IMR-90 (cell line): ENCODE measurements around the gene FLT4. TPM values are rescaled to one million over a fixed set of nuclear protein-coding genes. Genes with fewer than 3 reads are reported as not detected.

Source experiments
- ATAC-seq: fragments of 200-7000 bp; cut with Tn5 transposase; 2 replicates; pipeline ENCODE4 v1.9.1; 2020; ENCODE audit warnings: low read depth, mild to moderate bottlenecking, moderate library complexity
- BruUV-seq: library from RNA; stranded (reverse); fragments of 400-500 nt; replicated peaks from 2 replicates; lab custom pipeline; 2021; lab: Mats Ljungman, UMichigan
- CTCF ChIA-PET: fragments of 300-600 bp; formaldehyde crosslinking; extraction: SDS; loops from one replicate; lab custom pipeline; 2021; ENCODE audit warnings: antibody characterized with exemption; lab: Yijun Ruan, JAX
- POLR2A ChIA-PET: fragments of 300-600 bp; sonication (Branson Sonifier 250); formaldehyde crosslinking; loops from one replicate; lab custom pipeline; 2022; ENCODE audit warnings: antibody characterized with exemption; ENCODE audit not compliant: unreplicated experiment; lab: Charles Lee
- DNase-seq: peaks from one replicate; pipeline ENCODE4 v3.0.0; 2013
- H2AFZ ChIP-seq: replicated peaks from 2 replicates; pipeline ENCODE3; 2013; ENCODE audit warnings: low read length, mild to moderate bottlenecking; ENCODE audit not compliant: poor library complexity
- H2AK5ac ChIP-seq: 2 replicates; pipeline ENCODE4 v1.6.1; 2013; ENCODE audit warnings: low read depth, low read length, inconsistent platforms
- H2AK9ac ChIP-seq: replicated peaks from 2 replicates; pipeline ENCODE3; 2013; ENCODE audit warnings: mild to moderate bottlenecking, low read depth, low read length, moderate library complexity; ENCODE audit not compliant: poor library complexity
- H2BK120ac ChIP-seq: 2 replicates; pipeline ENCODE4 v1.6.1; 2013; ENCODE audit warnings: low read depth, low read length, inconsistent platforms
- H2BK15ac ChIP-seq: 3 replicates; pipeline ENCODE4 v1.6.1; 2013; ENCODE audit warnings: low read depth, low read length, inconsistent platforms
- H2BK20ac ChIP-seq: 2 replicates; pipeline ENCODE4 v1.6.1; 2013; ENCODE audit warnings: low read depth, mild to moderate bottlenecking, inconsistent platforms, low read length, moderate library complexity
- H2BK5ac ChIP-seq: 2 replicates; pipeline ENCODE4 v1.6.1; 2013; ENCODE audit warnings: mild to moderate bottlenecking, low read depth, low read length, inconsistent platforms; ENCODE audit not compliant: poor library complexity, severe bottlenecking
- H3K14ac ChIP-seq: replicated peaks from 2 replicates; pipeline ENCODE4 v1.6.1; 2013; ENCODE audit warnings: low read depth, low read length, inconsistent platforms
- H3K18ac ChIP-seq: 2 replicates; pipeline ENCODE4 v1.6.1; 2013; ENCODE audit warnings: low read depth, low read length, control low read depth
- H3K23ac ChIP-seq: 2 replicates; pipeline ENCODE4 v1.6.1; 2013; ENCODE audit warnings: low read depth, low read length, inconsistent platforms
- H3K27ac ChIP-seq: 2 replicates; pipeline ENCODE4 v1.5.1; 2013; ENCODE audit warnings: mild to moderate bottlenecking, control low read depth, low read length; ENCODE audit not compliant: insufficient read depth
- H3K27me3 ChIP-seq: 2 replicates; pipeline ENCODE4 v1.6.1; 2013; ENCODE audit warnings: low read length; ENCODE audit not compliant: control insufficient read depth, insufficient read depth
- H3K36me3 ChIP-seq: 2 replicates; pipeline ENCODE4 v1.6.1; 2013; ENCODE audit warnings: low read length, mixed read lengths; ENCODE audit not compliant: control insufficient read depth, insufficient read depth
- H3K4ac ChIP-seq: 2 replicates; pipeline ENCODE4 v1.6.1; 2013; ENCODE audit warnings: low read depth, low read length, inconsistent platforms
- H3K4me1 ChIP-seq: 2 replicates; pipeline ENCODE4 v1.6.1; 2013; ENCODE audit warnings: low read length, mixed read lengths; ENCODE audit not compliant: control insufficient read depth, insufficient read depth
- H3K4me2 ChIP-seq: 2 replicates; pipeline ENCODE4 v1.6.1; 2013; ENCODE audit warnings: low read depth, mild to moderate bottlenecking, control low read depth, low read length, moderate library complexity
- H3K4me3 ChIP-seq: 2 replicates; pipeline ENCODE4 v1.5.1; 2013; ENCODE audit warnings: low read depth, mild to moderate bottlenecking, control low read depth, low read length, moderate library complexity; ENCODE audit not compliant: insufficient read depth
- H3K56ac ChIP-seq: 2 replicates; pipeline ENCODE4 v1.6.1; 2013; ENCODE audit warnings: low read length, inconsistent platforms; ENCODE audit not compliant: insufficient read depth; ENCODE audit errors: extremely low read depth
- H3K79me1 ChIP-seq, 2 experiments: 2 replicates each; pipeline ENCODE4 v1.6.1; 2013; ENCODE audit warnings: low read length in 2 of 2, inconsistent platforms in 1 of 2, low read depth in 1 of 2
- H3K9ac ChIP-seq: 2 replicates; pipeline ENCODE4 v1.6.1; 2013; ENCODE audit warnings: low read depth, low read length, control low read depth
- H3K9me1 ChIP-seq: 2 replicates; pipeline ENCODE4 v1.6.1; 2013; ENCODE audit warnings: low read length, inconsistent platforms; ENCODE audit not compliant: insufficient read depth
- H3K9me3 ChIP-seq: 2 replicates; pipeline ENCODE4 v1.6.1; 2013; ENCODE audit warnings: low read length; ENCODE audit not compliant: control insufficient read depth, insufficient read depth
- H4K20me1 ChIP-seq: 2 replicates; pipeline ENCODE4 v1.6.1; 2013; ENCODE audit warnings: low read length, inconsistent platforms; ENCODE audit not compliant: insufficient read depth
- H4K5ac ChIP-seq: 2 replicates; pipeline ENCODE4 v1.6.1; 2013; ENCODE audit warnings: mild to moderate bottlenecking, low read depth, low read length, control low read depth
- H4K8ac ChIP-seq, 2 experiments: 2 replicates each; pipeline ENCODE4 v1.6.1; 2013; ENCODE audit warnings: low read depth in 2 of 2, low read length in 2 of 2, control low read depth in 1 of 2, inconsistent platforms in 1 of 2
- H4K91ac ChIP-seq: 2 replicates; pipeline ENCODE4 v1.6.1; 2013; ENCODE audit warnings: low read depth, low read length, inconsistent platforms; ENCODE audit not compliant: insufficient read depth
- BHLHE40 ChIP-seq: fragments of 150-350 bp; IDR thresholded peaks from 2 replicates; pipeline ENCODE4 v1.6.1; 2016; ENCODE audit warnings: mild to moderate bottlenecking, low read depth, low read length
- CEBPB ChIP-seq: IDR thresholded peaks from 2 replicates; pipeline ENCODE4 v1.6.1; 2012; ENCODE audit warnings: low read depth, low read length, improper control_type of control experiment
- CHD1 ChIP-seq: IDR thresholded peaks from 2 replicates; pipeline ENCODE4 v1.6.1; 2012; ENCODE audit warnings: low read depth, low read length, improper control_type of control experiment
- FOS ChIP-seq: fragments of 150-350 bp; IDR thresholded peaks from 2 replicates; pipeline ENCODE4 v1.6.1; 2016; ENCODE audit warnings: low read depth, low read length
- MXI1 ChIP-seq: IDR thresholded peaks from 2 replicates; pipeline ENCODE4 v1.6.1; 2012; ENCODE audit warnings: low read depth, mild to moderate bottlenecking, low read length, moderate library complexity, borderline replicate concordance
- NFE2L2 ChIP-seq: fragments of 150-350 bp; IDR thresholded peaks from 2 replicates; pipeline ENCODE4 v1.6.1; 2016; ENCODE audit warnings: low read depth, mild to moderate bottlenecking, low read length
- RAD21 ChIP-seq: IDR thresholded peaks from 2 replicates; pipeline ENCODE4 v1.6.1; 2012; ENCODE audit warnings: low read length, improper control_type of control experiment
- RCOR1 ChIP-seq: IDR thresholded peaks from 2 replicates; pipeline ENCODE4 v1.6.1; 2012; ENCODE audit warnings: mild to moderate bottlenecking, low read length, improper control_type of control experiment; ENCODE audit not compliant: insufficient replicate concordance
- SMC3 ChIP-seq: fragments of 150-350 bp; IDR thresholded peaks from 2 replicates; pipeline ENCODE4 v1.6.1; 2016; ENCODE audit warnings: low read depth, mild to moderate bottlenecking, antibody characterized with exemption, low read length, moderate library complexity
- WGBS, 2 experiments: methylation state at CpG; one replicate each; pipeline versions ENCODE4 v1.1.5 to v1.1.7; 2013; ENCODE audit warnings: missing lambda C conversion rate in 2 of 2; ENCODE audit not compliant: insufficient read length in 1 of 2; ENCODE audit errors: extremely low coverage in 2 of 2; 5-methylcytosine and 5-hydroxymethylcytosine counted together
- dilution Hi-C: fragments of 300-500 bp; cut with HindIII; formaldehyde crosslinking; loops from one replicate; pipeline ENCODE4 v1.14.3; 2018; ENCODE audit warnings: low sequenced_read_pairs; ENCODE audit not compliant: unreplicated experiment
- in situ Hi-C: fragments of 300-500 bp; cut with MboI; formaldehyde crosslinking; loops from 3 replicates; pipeline ENCODE4 v1.14.3; 2019; ENCODE audit warnings: low sequenced_read_pairs, inconsistent platforms, mixed read lengths
- intact Hi-C: fragments of 100-400 bp; cut with micrococcal nuclease; formaldehyde crosslinking; loops from 2 replicates; pipeline ENCODE4 v1.10.0; 2022
- polyA plus RNA-seq, 3 experiments: library from polyadenylated mRNA; depleted of rRNA; stranded (reverse); fragments of >200 nt; gene quantifications; 2 replicates each; pipeline ENCODE4 v1.2.3, GENCODE V29; 2012; ENCODE audit warnings: low replicate concordance in 1 of 3
- total RNA-seq: library from RNA; depleted of rRNA; stranded (reverse); fragments of >200 nt; gene quantifications from 2 replicates; pipeline ENCODE4 v1.2.3, GENCODE V29; 2012
- TF ChIP-seq, protein P1 (sequence below): fragments of 150-350 bp; IDR thresholded peaks from 2 replicates; pipeline ENCODE4 v1.6.1; 2017; ENCODE audit warnings: mild to moderate bottlenecking, antibody characterized with exemption, low read length, low read depth

Gene FLT4
- total and polyA plus RNA-seq, 2 of the 4 experiments (the other 2 are of a cell fraction), result under 0.01 to 0.07 TPM

DNA sequence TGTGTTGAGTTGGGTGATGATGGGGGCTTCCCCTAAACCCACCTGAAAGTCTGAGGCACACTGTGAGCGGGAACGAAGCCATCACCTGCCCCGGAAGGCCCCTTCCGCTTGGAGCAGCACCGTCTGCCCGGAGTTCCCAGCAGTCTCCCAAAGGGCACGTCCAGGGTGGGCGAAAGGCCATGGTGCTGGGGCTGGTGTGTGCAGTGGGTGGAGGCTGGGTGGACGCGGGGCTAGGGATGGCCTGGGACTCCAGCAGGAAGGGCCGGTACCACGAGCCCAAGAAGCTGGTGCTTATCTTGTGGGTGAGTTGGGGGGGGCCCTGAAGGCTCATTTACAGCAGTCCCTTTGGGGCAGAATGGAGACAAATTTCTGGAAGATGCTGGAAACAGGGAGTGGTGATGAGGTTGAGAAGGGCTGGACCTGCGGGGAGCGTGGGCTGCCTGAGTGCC lies 4.6 kb downstream of the FLT4 start:
- Histone ChIP-seq H3K14ac (no peak overlapping the region), H3K9ac (no peak overlapping the region), H2AK5ac (no peak overlapping the region), H3K27me3 (peaks cover 33% of the 10 kb centered on the region), H3K36me3 (no peaks in the 10 kb centered on the region), H2AK9ac (no peak overlapping the region), H2BK120ac (no peak overlapping the region), H3K27ac (no peak overlapping the region), H3K4ac (no peak overlapping the region), H4K20me1 (no peaks in the 10 kb centered on the region), H3K4me1 (no peaks in the 10 kb centered on the region), H3K4me2 (no peak overlapping the region), H2AFZ (no peak overlapping the region), H2BK20ac (no peak overlapping the region), H3K4me3 (no peak overlapping the region), H3K56ac (no peak overlapping the region), H2BK15ac (no peak overlapping the region), H3K79me1 (no peaks in the 10 kb centered on the region), H3K9me1 (no peaks in the 10 kb centered on the region), H4K8ac (no peak overlapping the region), H4K91ac (no peak overlapping the region), H4K5ac (no peak overlapping the region), H2BK5ac (no peak overlapping the region), H3K23ac (no peak overlapping the region), H3K18ac (no peak overlapping the region), H3K9me3 (no peaks in the 10 kb centered on the region)
- DNase-seq (no peak), ATAC-seq (no peak)
- ChIA-PET POLR2A (no interaction called here), CTCF (no interaction called here)
- 73% methylated on average over 8 of the region's 14 CpGs; no CpG with 5 or more reads in 1 of the 2 experiments for WGBS, 2 experiments
- in situ Hi-C loops, result no loop called here
- dilution Hi-C loops, result no loop called here
- TF ChIP-seq BHLHE40, result no peak
- no peak for TF ChIP-seq CEBPB
- TF ChIP-seq RCOR1, result no peak
- no peak for TF ChIP-seq MXI1
- TF ChIP-seq NFE2L2, result no peak
- TF ChIP-seq, protein P1, sequence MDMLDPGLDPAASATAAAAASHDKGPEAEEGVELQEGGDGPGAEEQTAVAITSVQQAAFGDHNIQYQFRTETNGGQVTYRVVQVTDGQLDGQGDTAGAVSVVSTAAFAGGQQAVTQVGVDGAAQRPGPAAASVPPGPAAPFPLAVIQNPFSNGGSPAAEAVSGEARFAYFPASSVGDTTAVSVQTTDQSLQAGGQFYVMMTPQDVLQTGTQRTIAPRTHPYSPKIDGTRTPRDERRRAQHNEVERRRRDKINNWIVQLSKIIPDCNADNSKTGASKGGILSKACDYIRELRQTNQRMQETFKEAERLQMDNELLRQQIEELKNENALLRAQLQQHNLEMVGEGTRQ, result no peak
- no peak for TF ChIP-seq RAD21
- no peak for TF ChIP-seq SMC3
- no peak for TF ChIP-seq FOS
- no peak for TF ChIP-seq CHD1
- no TSS peak for BruUV-seq
- intact Hi-C loops, result no loop called here
